A673 (cell line): ENCODE data around the gene SERPINA9.

Source experiments
- EZH2 ChIP-seq: fragments of 200-600 bp; sonication (generic); IDR thresholded peaks from 2 replicates; pipeline ENCODE4 v1.6.1; 2017; ENCODE audit warnings: borderline replicate concordance, low read depth, mild to moderate bottlenecking, mixed read lengths, antibody characterized with exemption, low read length; ENCODE audit not compliant: poor library complexity, severe bottlenecking
- TF ChIP-seq, protein P1 (sequence below): fragments of 300-800, 200-600 bp; sonication (generic); conservative IDR thresholded peaks from 2 replicates; pipeline ENCODE4 v1.5.1; 2017; ENCODE audit warnings: low read depth, mild to moderate bottlenecking, antibody characterized with exemption, low read length, moderate library complexity, mixed read lengths

- TF ChIP-seq, protein P1, sequence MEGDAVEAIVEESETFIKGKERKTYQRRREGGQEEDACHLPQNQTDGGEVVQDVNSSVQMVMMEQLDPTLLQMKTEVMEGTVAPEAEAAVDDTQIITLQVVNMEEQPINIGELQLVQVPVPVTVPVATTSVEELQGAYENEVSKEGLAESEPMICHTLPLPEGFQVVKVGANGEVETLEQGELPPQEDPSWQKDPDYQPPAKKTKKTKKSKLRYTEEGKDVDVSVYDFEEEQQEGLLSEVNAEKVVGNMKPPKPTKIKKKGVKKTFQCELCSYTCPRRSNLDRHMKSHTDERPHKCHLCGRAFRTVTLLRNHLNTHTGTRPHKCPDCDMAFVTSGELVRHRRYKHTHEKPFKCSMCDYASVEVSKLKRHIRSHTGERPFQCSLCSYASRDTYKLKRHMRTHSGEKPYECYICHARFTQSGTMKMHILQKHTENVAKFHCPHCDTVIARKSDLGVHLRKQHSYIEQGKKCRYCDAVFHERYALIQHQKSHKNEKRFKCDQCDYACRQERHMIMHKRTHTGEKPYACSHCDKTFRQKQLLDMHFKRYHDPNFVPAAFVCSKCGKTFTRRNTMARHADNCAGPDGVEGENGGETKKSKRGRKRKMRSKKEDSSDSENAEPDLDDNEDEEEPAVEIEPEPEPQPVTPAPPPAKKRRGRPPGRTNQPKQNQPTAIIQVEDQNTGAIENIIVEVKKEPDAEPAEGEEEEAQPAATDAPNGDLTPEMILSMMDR, result no peak
- TF ChIP-seq EZH2, result no peak
Measured at GRCh38 chr14:94462763-94463572, 13.0 kb downstream of the SERPINA9 start.
